Stimulated activated CD8-positive, alpha-beta memory T cell treated with anti-CD3 and anti-CD28 coated beads, Interleukin-15, amount 100 ng/mL, for 48 hours (primary cell): ENCODE data around the gene MRPL42.
"Not testable (repeated sequence)": the region's sequence is repeated elsewhere in the genome, so short reads cannot be mapped to it uniquely, and the experiment has no call there.

Source experiments
- DNase-seq, 2 donors: peaks; one replicate each; pipeline ENCODE4 v3.0.0-alpha.2; 2020; ENCODE audit warnings: low read depth in 2 of 2

The MRPL42 gene

GRCh38 chr12:93541578-93542225 lies 74.4 kb downstream of the MRPL42 start:
- DNase-seq = no peak

- DNase-seq = no peak
Observed at GRCh38 chr12:93547778-93548177, 80.5 kb downstream of the MRPL42 start.

DNA sequence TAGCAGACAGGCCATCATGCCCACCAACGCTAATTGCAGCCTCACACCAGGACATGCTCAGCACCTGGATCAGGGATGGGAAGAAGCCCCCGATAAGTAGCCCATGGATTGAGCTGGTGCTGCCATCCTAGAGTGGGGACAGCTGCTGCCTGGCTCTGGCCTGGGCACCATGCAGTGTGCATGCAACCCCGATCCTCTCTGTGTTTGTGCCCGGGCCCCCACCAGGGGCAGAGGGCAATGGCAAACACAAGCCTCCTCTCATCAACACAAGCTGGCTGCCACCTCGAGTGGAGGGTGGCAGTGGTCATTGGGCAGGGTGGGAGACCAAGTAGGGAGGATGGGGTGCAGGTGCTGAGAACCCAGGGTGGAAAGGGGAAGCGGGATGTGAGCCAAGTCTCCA lies 81.9 kb downstream of the MRPL42 start:
- no peak for DNase-seq

DNA sequence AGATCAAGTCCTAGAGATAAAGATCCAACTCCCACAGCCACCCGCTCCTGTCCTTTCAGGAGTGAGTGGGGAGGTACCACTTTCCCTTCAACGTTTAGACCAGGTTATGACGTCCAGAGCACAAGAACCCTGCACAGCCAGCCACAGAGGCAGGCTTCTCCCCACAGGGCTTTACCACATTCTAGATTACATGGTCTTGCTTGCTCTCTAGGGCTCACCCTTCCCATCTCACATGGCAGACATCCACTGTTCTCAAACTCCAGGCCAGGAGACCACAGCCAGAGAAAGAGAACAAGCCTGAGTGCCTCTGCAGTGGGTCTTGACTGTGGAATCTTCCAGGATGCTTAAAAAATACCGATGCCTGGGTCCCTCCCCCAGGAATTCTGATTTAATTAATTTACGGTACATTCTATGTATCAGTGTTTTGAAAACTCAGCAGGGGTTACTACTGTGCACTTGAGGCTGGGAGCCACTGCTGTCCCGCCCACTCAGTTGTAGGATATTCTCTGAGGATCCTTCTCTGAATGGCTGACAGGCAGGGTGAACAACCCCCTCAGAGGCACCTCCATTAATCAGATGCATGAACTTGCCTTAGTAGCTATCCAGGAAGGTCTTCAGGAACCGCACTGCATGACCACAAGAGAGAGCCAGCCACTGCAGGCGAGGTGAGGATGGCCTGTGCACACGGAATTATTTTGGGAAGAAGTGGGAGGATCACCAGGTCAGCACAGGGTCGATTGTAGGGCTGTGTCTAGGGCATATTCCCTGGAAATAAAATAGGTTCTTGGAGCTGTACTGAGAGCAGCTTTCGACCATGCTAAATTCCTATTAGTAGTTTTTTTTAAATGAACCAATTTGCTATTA lies 83.7 kb downstream of the MRPL42 start:
- no peak for DNase-seq

GRCh38 chr12:93552427-93552826 lies 85.1 kb downstream of the MRPL42 start:
- DNase-seq = no peak

- not testable (repeated sequence) for DNase-seq
Observed at GRCh38 chr12:93557879-93558278, 90.6 kb downstream of the MRPL42 start.

- not testable (repeated sequence) for DNase-seq
Observed at GRCh38 chr12:93558685-93559084, 91.4 kb downstream of the MRPL42 start.

- DNase-seq = no peak
Observed at GRCh38 chr12:93563807-93564538, 96.7 kb downstream of the MRPL42 start.

DNA sequence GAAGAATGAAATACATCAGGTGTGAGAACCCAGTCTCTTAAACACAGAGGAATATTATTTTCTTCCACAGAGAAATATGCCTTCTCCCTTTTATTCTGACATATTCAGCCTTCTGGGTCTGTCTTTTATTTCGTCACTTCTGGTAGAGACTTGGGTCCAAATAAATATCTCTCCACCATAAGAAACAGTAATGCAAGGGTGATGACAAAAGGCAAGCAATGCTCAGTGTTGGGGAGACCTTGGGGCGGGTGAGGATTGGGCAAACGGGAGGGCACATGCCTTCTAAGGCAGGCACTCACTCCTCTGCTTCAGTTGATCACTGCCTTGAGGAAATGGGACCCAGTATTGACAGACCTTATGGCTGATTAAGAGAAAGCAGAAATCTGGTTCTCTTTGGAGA lies 98.4 kb downstream of the MRPL42 start:
- DNase-seq = no peak
